ENCODE data around the gene ATXN1L.

The ATXN1L gene

DNA sequence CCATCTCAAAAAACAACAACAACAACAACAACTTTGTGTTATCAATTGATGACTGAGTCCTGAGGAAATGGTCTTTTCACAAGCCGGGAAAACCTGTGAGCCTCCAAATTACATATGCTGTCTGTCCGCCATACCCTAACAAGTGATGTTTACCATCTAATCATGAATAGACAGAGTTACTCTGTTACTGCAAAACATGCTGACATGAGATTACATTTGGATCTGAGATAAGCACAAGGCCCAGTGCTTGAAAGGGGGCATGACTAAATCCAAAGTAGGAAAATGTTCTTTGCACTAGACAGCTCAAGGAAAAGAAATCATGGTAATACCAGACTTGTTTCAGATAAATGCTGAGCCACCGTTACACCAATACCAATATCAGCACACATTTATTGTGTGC is 8.6 kb upstream of the ATXN1L start:
- TF ChIP-seq POLR2A (IDR thresholded peaks at IDR 0.05; ENCODE audit: low read depth, low read length): no peak
- DNase-seq (ENCODE audit: insufficient read length, low spot score): no peak
- FAIRE-seq: no peak

DNA sequence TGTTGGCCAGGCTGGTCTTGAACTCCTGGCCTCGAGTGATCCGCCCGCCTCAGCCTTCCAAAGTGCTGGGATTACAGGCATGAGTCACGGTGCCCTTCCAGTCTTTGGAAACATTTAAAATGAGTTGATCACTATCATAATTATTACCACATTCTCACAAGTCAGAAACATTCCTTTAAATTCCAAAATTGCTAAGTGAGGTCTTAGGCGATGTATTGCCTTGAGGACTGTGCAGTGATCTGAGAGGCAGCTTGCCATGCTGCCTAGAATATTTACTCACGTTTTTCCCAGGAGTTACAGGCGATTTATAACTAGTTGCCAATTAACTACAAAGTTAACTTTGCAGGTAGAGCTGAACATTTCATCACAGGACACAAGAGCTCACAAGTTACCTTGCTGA is 5.7 kb upstream of the ATXN1L start:
- TF ChIP-seq POLR2A (IDR thresholded peaks at IDR 0.05; ENCODE audit: low read depth, low read length): no peak
- DNase-seq (ENCODE audit: insufficient read length, low spot score) (no peak), FAIRE-seq (no peak)

DNA sequence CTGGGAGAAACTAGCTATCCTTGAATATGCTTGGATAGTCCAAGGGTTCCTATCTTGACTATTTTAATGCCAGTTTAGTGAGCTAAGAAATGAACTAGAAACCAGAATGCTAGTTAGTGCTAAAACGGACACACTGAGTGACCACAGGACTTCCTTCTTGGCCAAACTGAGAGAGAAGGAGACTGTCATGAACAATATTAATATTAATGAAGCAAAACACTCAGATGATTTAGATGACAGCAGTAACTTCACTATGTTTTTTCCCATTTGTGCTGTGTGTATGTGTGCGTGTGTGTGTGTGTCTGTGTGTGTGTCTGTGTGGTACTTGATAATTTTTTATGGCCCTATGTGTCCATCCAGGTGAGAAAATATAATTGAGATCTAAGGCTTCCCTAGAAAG is 2.2 kb upstream of the ATXN1L start:
- no peak for TF ChIP-seq POLR2A (IDR thresholded peaks at IDR 0.05; ENCODE audit: low read depth, low read length)
- DNase-seq (ENCODE audit: insufficient read length, low spot score) (no peak), FAIRE-seq (no peak)

DNA sequence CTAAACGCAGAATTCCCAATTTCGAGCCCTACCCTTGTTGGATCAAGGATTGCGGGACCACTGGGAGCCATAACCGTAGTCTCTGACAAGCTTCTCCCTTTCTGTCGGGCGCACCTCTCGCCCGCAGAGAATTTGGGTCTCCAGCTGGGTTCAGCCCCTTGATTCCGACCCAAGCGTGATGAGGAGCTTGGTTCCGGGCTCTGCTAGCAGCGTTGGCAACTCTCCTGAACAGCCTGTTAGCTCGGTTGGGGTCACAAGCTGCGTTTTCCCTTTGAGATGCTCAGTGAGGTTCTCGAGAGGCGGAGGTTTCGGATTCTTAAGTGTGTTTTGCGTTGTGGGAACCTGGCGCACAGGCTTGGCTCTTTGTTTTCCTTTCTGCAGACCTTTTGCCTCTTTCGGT is 655 bp downstream of the ATXN1L start:
- DNase-seq (ENCODE audit: insufficient read length, low spot score) (no peak), FAIRE-seq (no peak)
- TF ChIP-seq POLR2A (IDR thresholded peaks at IDR 0.05; ENCODE audit: low read depth, low read length): no peak

DNA sequence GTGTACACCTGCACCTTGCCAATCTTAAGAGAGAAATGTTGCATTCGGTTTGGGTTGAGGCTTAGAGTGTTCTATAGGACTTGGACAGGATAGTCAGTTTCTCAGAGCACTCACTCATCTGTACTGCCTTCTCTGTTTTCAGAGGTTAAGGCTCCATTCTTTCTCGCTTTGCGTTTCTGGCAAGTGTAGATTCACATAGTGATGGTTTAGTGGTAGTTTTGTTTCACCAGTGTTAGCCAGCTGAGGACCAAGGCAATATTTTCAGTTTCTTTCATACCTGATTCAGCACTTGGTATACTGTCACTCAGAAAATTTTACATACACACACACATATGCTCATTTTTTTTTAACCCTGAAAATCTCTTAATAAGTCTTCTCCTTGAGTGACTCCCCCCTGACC is 1.3 kb downstream of the ATXN1L start:
- FAIRE-seq (no peak), DNase-seq (ENCODE audit: insufficient read length, low spot score) (no peak)
- no peak for TF ChIP-seq POLR2A (IDR thresholded peaks at IDR 0.05; ENCODE audit: low read depth, low read length)

DNA sequence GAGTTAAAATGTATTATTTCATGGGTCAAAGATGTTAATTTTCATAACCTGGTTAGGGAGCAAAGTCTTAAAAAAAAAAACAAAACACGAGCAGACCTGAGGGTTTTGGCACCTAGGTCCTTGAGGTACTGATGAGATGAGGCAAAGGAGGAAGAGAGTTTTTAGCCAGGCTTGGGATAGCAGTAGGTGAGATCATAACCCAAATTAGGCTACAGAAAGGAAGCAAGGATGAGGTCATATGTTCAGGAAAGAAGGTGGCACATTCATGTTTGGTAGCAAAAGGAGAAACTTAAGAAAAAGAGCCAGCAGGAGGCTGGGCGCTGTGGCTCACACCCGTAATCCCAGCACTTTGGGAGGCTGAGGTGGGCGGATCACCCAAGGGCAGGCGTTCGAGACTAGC is 2.8 kb downstream of the ATXN1L start:
- FAIRE-seq (no peak), DNase-seq (ENCODE audit: insufficient read length, low spot score) (no peak)
- no peak for TF ChIP-seq POLR2A (IDR thresholded peaks at IDR 0.05; ENCODE audit: low read depth, low read length)

DNA sequence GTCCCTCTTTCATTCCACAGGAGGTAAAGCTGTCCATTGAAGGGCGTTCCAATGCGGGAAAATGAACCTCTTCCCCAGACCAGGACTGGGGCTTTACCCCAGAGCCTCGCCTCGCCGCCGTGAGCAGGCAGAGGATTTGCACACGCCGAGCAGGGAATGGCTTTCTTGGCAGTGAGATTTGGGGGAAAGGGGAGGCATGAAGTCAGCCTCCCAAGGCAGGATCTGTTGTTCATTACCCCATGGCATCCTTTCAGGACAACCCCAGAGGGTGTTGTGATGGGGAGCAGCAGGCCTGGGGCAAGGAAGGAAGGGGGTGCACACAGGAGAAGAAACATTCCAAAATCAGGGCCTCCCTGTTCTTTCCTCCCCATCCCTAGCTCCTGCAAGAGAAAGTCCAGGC is 6.0 kb downstream of the ATXN1L start:
- FAIRE-seq: no peak
- DNase-seq (ENCODE audit: insufficient read length, low spot score): no peak
- no peak for TF ChIP-seq POLR2A (IDR thresholded peaks at IDR 0.05; ENCODE audit: low read depth, low read length)

DNA sequence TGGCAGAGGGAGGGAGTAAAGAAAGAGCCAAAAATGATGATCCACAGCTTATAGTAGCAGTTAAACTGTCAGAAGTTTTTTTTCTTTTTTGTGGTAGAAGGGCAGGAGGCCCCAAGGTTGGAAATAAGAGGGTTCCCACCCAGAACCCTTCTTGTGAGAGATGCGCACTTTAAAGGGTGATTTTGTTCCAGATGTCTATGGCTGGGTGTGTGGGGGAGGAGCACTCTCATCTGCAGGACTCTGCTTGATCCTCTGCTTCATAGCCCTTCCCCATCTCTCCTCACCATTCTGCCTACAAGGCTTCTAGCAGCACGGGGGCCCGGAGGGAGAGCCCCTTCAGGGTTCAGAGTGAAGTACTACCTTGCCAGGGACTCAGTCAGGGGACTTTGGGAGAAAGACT is 6.4 kb downstream of the ATXN1L start:
- FAIRE-seq (no peak), DNase-seq (ENCODE audit: insufficient read length, low spot score) (no peak)
- no peak for TF ChIP-seq POLR2A (IDR thresholded peaks at IDR 0.05; ENCODE audit: low read depth, low read length)

DNA sequence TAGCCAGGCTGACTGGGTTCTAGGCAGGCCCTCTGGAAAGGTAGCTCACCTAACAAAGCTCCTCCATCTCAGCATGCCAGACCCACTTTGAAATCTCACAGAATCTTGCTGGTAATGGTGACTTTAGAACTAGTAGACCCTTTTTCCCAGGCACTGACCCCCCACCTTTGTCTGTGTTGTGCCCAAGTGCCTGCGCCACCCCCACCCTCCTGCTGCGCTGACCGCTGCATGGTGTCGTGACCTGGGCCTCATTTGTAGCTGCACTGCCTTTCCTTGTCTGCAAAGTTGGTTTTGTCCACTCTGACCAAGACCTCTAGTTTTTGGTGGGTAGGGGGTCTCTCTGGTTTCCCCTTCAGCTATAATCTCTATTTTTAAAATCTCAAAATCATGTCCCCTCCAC is 6.8 kb downstream of the ATXN1L start:
- FAIRE-seq (no peak), DNase-seq (ENCODE audit: insufficient read length, low spot score) (no peak)
- TF ChIP-seq POLR2A (IDR thresholded peaks at IDR 0.05; ENCODE audit: low read depth, low read length): no peak

DNA sequence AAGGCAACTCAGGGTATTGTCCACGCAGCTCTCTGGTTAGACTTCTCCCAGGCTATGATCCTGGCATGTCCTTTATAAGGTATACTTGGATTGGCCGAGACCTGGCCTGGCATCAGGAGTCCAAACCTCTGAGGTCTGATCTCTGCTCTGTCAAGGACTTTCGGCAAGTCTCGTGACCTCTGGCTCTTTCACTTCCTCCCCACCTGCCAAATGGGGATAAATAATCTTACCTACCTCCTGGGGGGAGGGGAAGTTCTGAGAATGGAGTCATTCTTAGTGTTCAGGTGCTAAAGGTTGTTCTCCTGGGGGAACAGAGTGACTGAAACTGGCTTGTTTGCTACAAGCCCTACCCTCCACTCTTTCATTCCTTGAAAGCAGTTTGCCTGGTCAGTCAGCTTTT is 7.6 kb downstream of the ATXN1L start:
- no peak for TF ChIP-seq POLR2A (IDR thresholded peaks at IDR 0.05; ENCODE audit: low read depth, low read length)
- no peak for FAIRE-seq
- DNase-seq (ENCODE audit: insufficient read length, low spot score): no peak

DNA sequence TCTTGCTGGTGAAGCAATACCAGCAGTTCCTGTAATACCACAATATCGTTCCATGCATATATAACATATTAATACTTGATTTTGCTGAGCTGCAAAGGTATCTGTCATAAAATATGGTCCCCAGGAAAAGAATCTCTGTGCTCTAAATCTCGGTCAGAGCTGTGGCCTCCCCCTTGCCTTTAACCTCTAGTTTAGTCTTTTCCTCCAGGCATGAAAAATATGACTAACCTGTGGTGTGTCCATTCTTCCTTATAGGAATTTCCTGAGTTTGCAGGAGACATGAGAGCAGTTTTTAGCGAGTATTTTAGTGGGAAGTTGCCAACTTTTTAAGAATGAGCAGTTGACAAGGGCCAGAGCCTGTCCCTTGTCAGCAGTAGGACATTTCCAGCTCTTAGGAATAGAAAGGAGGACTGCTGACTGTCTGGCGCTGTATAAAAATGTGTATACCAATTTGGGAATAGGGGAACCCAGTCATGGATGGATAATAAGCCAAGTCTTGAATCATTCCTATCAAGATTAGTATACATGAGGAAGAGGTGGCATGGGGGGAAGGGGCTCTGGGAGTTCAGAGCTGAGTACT is 8.7 kb downstream of the ATXN1L start:
- FAIRE-seq (no peak), DNase-seq (ENCODE audit: insufficient read length, low spot score) (no peak)
- TF ChIP-seq POLR2A (IDR thresholded peaks at IDR 0.05; ENCODE audit: low read depth, low read length): no peak

DNA sequence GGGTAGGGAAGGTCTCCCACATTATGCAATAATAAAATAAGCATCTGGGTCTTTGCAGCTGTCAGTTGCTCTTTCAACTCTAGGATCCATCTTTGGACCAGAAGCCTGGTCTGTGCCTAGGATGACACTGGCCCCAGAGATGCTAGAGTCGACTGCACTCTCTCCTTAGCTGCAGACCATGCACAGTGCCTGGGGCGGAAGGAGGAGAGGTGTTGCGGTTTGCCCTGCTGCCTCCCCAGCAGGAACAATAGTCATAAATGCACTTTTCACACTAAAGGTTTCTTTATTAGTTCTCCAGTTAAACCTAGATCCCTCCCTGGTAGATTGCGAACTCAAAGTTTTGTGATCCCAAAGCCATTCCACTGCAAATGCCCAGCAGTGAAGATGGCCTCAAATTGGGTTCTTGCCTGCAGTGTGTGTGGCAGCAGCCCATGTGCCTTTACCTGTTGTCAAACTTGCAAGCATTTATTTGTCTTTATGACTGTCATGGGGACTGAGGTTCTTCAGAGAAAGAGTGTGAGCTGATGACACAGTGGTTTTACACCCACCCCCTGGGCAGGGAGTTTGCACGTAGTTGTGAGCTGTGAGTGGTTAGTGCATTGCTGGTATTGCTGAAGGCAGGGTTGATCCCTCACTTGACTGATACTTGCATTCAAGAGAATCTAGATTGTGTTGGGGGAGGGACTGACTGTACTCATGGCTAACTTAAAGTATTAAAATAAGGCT is 10.3 kb downstream of the ATXN1L start:
- no peak for DNase-seq (ENCODE audit: insufficient read length, low spot score)
- TF ChIP-seq POLR2A (IDR thresholded peaks at IDR 0.05; ENCODE audit: low read depth, low read length): no peak
- FAIRE-seq: no peak

DNA sequence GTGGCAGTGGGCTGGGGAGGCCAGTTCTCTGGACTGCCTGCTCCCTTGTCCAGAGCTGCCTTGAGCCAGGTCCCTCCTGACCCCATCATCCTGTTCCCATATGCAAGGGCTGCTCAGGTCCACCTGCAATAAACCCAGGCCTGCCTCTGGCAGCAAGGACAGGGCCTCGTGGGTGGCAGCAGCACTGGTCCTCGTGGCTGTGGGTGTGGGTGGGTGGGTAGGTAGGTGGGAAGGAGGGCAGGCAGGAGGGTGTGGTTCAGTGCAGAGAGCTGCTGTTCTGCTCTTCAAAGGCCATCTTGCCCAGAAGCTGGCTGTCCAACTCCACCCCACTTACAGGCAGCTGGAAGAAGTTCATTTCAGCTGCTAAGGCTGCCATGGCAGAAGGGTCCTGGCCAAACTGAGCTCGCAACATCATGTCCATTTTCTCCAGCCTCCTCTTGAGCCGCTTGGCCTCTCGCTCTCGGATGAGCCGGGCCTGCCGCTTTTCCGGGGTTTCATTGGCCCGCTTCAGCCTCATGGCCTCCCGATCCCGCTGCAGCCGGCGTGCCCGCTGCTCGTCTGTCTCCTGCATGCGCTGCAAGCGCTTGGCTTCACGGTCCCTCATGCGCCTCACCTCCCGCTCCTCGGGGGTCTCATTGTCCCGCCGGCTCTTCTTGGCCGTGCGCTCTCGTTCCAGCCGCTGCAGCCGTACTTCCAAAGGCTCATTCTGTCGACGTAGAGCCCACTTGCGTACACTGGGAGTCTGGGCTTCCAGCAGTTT is 14.2 kb downstream of the ATXN1L start:
- TF ChIP-seq POLR2A (IDR thresholded peaks at IDR 0.05; ENCODE audit: low read depth, low read length): no peak
- FAIRE-seq (no peak), DNase-seq (ENCODE audit: insufficient read length, low spot score) (no peak)

DNA sequence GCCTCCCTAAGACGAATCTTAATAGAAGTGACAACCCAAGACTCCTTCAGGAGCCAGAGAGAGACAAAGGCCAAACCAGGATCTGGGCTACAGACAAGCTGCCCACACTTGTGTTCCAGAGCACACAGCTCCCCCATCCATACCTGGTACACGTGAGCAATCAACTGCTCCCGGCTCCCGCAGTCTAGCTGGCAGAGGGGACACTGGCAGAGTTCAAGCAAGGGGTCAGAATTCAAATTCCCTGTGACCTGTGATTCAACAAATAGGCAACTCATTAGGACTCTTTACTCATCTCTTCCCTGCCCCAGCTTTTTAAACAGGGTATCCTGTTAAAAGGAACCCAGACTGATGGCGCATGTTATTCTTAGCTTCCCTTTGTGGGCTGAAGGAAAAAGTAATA is 18.2 kb downstream of the ATXN1L start:
- FAIRE-seq: no peak
- no peak for TF ChIP-seq POLR2A (IDR thresholded peaks at IDR 0.05; ENCODE audit: low read depth, low read length)

More for the DNA sequence above, 18.2 kb downstream of the ATXN1L start:
- DNase-seq (ENCODE audit: insufficient read length, low spot score): no peak

Data from H54 (cell line).